K562 (cell line): ENCODE results near the gene CHRNG. TPM values are rescaled to one million over a fixed set of nuclear protein-coding genes. Genes with fewer than 3 reads are reported as not detected.

Source experiments
- CTCF ChIP-seq, 3 experiments: IDR thresholded peaks in 2 of 3; conservative IDR thresholded peaks in 1 of 3; 2 replicates each; pipeline ENCODE4 v1.5.1; 2011 to 2012; ENCODE audit warnings: low read length in 3 of 3, mild to moderate bottlenecking in 3 of 3, control low read depth in 2 of 3, improper control_type of control experiment in 1 of 3, inconsistent platforms in 1 of 3, low read depth in 1 of 3, mixed read lengths in 1 of 3, moderate library complexity in 1 of 3; ENCODE audit not compliant: insufficient read depth in 2 of 3
- DMBX1 ChIP-seq: fragments of 250-450 bp; sonication (Bioruptor Pico); IDR thresholded peaks from 2 replicates; pipeline ENCODE4 v1.8.0; 2022; ENCODE audit warnings: inconsistent platforms, mild to moderate bottlenecking, moderate library complexity, borderline replicate concordance
- FOXA1 ChIP-seq: fragments of 450-650 bp; IDR thresholded peaks from 2 replicates; pipeline ENCODE4 v1.6.1; 2016; ENCODE audit warnings: mild to moderate bottlenecking, borderline replicate concordance
- FOXM1 ChIP-seq, 2 experiments: fragments of 450-650 bp in 1 of 2; sonication (generic) in 1 of 2; formaldehyde crosslinking in 1 of 2; IDR thresholded peaks; 2 replicates each; pipeline versions ENCODE4 v1.6.1 to v1.9.0; 2017 to 2022; ENCODE audit warnings: low read depth in 2 of 2, mild to moderate bottlenecking in 2 of 2, missing genetic modification reagents in 1 of 2, moderate library complexity in 1 of 2
- MYNN ChIP-seq, 2 experiments: sonication (generic); formaldehyde crosslinking in 1 of 2; IDR thresholded peaks; 2 replicates each; pipeline versions ENCODE4 v1.5.0 to v1.6.1; 2016 to 2020; ENCODE audit warnings: antibody characterized with exemption in 1 of 2, missing genetic modification reagents in 1 of 2
- NCOR1 ChIP-seq: fragments of 450-650 bp; IDR thresholded peaks from 2 replicates; pipeline ENCODE4 v1.6.1; 2016; ENCODE audit warnings: mild to moderate bottlenecking, moderate library complexity
- PRMT5 ChIP-seq: sonication (generic); formaldehyde crosslinking; IDR thresholded peaks from 2 replicates; pipeline ENCODE4 v1.5.0; 2020; ENCODE audit warnings: missing genetic modification reagents
- XRCC3 ChIP-seq: fragments of 450-650 bp; IDR thresholded peaks from 2 replicates; pipeline ENCODE4 v1.6.1; 2017; ENCODE audit warnings: mild to moderate bottlenecking, moderate library complexity
- ZFPM2 ChIP-seq: fragments of 250-450 bp; sonication (Bioruptor Pico); IDR thresholded peaks from 2 replicates; pipeline ENCODE4 v1.5.1; 2022; ENCODE audit warnings: mild to moderate bottlenecking
- ZNF316 ChIP-seq: fragments of 450-650 bp; IDR thresholded peaks from 2 replicates; pipeline ENCODE4 v1.6.1; 2016
- ZNF347 ChIP-seq: fragments of 450-650 bp; formaldehyde crosslinking; IDR thresholded peaks from 2 replicates; pipeline ENCODE4 v1.4.0; 2020; ENCODE audit warnings: low read depth, mild to moderate bottlenecking, moderate library complexity
- polyA plus RNA-seq, 8 experiments: library from polyadenylated mRNA; depleted of rRNA in 4 of 8; stranded (reverse) in 5 of 8; unstranded in 3 of 8; fragments of >200 nt; fragmentation: Nextera tagmentation in 2 of 8; fragmentation: Illumina TruSeq in 1 of 8; extraction: Ambion mirVana in 2 of 8; extraction: Trizol in 1 of 8; gene quantifications; 2 replicates each; pipeline versions ENCODE4 v1.2.1 to v1.2.3, GENCODE V29; 2011 to 2014; ENCODE audit warnings: inconsistent platforms in 1 of 8, missing spikeins in 1 of 8
- total RNA-seq, 7 experiments: library from RNA; depleted of rRNA in 6 of 7; stranded (reverse); fragments of >200 nt in 6 of 7; fragmentation: Illumina TruSeq in 2 of 7; extraction: Trizol in 2 of 7; gene quantifications; 2 replicates each; pipeline versions ENCODE4 v1.2.1 to v1.2.3, GENCODE V29; 2011 to 2021; ENCODE audit warnings: low replicate concordance in 1 of 7
- TF ChIP-seq, protein P1 (sequence below): fragments of 250-450 bp; sonication (Bioruptor Pico); IDR thresholded peaks from 2 replicates; pipeline ENCODE4 v1.4.0; 2020; ENCODE audit warnings: mild to moderate bottlenecking, moderate library complexity

CHRNG gene
- total and polyA plus RNA-seq, 9 of the 15 experiments (the other 6 are each of a cell fraction or from before 2014, with no cell fraction given) = not detected

GRCh38 chr2:232550354-232551249 is 11.1 kb downstream of the CHRNG start, which contains the start of the genes EIF4E2 and TIGD1 (continued):
- TF ChIP-seq, protein P1, sequence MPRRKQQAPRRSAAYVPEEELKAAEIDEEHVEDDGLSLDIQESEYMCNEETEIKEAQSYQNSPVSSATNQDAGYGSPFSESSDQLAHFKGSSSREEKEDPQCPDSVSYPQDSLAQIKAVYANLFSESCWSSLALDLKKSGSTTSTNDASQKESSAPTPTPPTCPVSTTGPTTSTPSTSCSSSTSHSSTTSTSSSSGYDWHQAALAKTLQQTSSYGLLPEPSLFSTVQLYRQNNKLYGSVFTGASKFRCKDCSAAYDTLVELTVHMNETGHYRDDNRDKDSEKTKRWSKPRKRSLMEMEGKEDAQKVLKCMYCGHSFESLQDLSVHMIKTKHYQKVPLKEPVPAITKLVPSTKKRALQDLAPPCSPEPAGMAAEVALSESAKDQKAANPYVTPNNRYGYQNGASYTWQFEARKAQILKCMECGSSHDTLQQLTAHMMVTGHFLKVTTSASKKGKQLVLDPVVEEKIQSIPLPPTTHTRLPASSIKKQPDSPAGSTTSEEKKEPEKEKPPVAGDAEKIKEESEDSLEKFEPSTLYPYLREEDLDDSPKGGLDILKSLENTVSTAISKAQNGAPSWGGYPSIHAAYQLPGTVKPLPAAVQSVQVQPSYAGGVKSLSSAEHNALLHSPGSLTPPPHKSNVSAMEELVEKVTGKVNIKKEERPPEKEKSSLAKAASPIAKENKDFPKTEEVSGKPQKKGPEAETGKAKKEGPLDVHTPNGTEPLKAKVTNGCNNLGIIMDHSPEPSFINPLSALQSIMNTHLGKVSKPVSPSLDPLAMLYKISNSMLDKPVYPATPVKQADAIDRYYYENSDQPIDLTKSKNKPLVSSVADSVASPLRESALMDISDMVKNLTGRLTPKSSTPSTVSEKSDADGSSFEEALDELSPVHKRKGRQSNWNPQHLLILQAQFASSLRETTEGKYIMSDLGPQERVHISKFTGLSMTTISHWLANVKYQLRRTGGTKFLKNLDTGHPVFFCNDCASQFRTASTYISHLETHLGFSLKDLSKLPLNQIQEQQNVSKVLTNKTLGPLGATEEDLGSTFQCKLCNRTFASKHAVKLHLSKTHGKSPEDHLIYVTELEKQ = no peak
- TF ChIP-seq FOXM1 (IDR thresholded peaks at IDR 0.05; ENCODE audit: low read depth) (no peak), FOXM1 (CRISPR knock-in tag; IDR thresholded peaks at IDR 0.05; ENCODE audit: low read depth) (peak; percentile 23; the same call in 1 of the 2 replicates), DMBX1 (CRISPR knock-in tag) (no peak), MYNN (IDR thresholded peaks at IDR 0.05) (peak; percentile 14; the same call in 1 of the 2 replicates), MYNN (CRISPR knock-in tag; IDR thresholded peaks at IDR 0.05) (no peak), NCOR1 (peak; percentile 29; the same call in 1 of the 2 replicates), CTCF (IDR thresholded peaks at IDR 0.05 in 2 of 3, conservative IDR thresholded peaks at IDR 0.05 in 1 of 3; ENCODE audit: insufficient read depth in 2 of 3, low read depth in 1 of 3, low read length in 3 of 3) (peak; percentile 12 to 40 (median 15); a peak in 2 of 6 replicates), ZNF347 (CRISPR knock-in tag) (no peak), FOXA1 (no peak), PRMT5 (CRISPR knock-in tag) (no peak), XRCC3 (no peak), ZFPM2 (CRISPR knock-in tag) (no peak), ZNF316 (no peak)
